ENCODE data around the gene FEN1. TPM values are rescaled to one million over a fixed set of nuclear protein-coding genes. Genes with fewer than 3 reads are reported as not detected.

Gene FEN1
- total RNA-seq, 1 donor from 2014 or later = 19.8 TPM

GRCh38 chr11:61820174-61820573 lies 27.5 kb downstream of the FEN1 start:
- TF ChIP-seq CTCF (IDR thresholded peaks at IDR 0.05) = no peak
- Mint-ChIP-seq H3K27ac (ENCODE audit: unreplicated experiment) (no peak overlapping the region), H3K4me3 (ENCODE audit: unreplicated experiment) (no peak overlapping the region), H3K9me3 (ENCODE audit: unreplicated experiment) (no peaks in the 10 kb centered on the region), H3K4me1 (ENCODE audit: unreplicated experiment) (peaks cover 9% of the 10 kb centered on the region), H3K36me3 (ENCODE audit: unreplicated experiment) (no peaks in the 10 kb centered on the region), H3K27me3 (ENCODE audit: unreplicated experiment) (no peaks in the 10 kb centered on the region)
- no peak for DNase-seq (ENCODE audit: extremely low spot score, unreplicated experiment)

GRCh38 chr11:61826930-61827570 lies 34.3 kb downstream of the FEN1 start:
- Mint-ChIP-seq H3K27ac (ENCODE audit: unreplicated experiment) (peak overlapping the region; percentile 84), H3K4me1 (ENCODE audit: unreplicated experiment) (peaks cover 37% of the 10 kb centered on the region), H3K9me3 (ENCODE audit: unreplicated experiment) (no peaks in the 10 kb centered on the region), H3K27me3 (ENCODE audit: unreplicated experiment) (no peaks in the 10 kb centered on the region), H3K4me3 (ENCODE audit: unreplicated experiment) (peak overlapping the region; percentile 91), H3K36me3 (ENCODE audit: unreplicated experiment) (peaks cover 1% of the 10 kb centered on the region)
- no peak for TF ChIP-seq CTCF (IDR thresholded peaks at IDR 0.05)
- no peak for DNase-seq (ENCODE audit: extremely low spot score, unreplicated experiment)

GRCh38 chr11:61827571-61828378 lies 35.1 kb downstream of the FEN1 start, which contains the start of gene FADS2:
Gene FADS2 (plus strand): TSS chr11:61828300. CDS start chr11:61828391, 91 bp downstream.
- DNase-seq (ENCODE audit: extremely low spot score, unreplicated experiment) = peak; percentile 95
- peak within 1 kb of the TSS; percentile 90 for H3K27ac Mint-ChIP-seq (ENCODE audit: unreplicated experiment)
- H3K4me3 Mint-ChIP-seq (ENCODE audit: unreplicated experiment) = peak within 1 kb of the TSS; percentile 91
- peaks cover 1% of the 10 kb centered on the region for H3K36me3 Mint-ChIP-seq (ENCODE audit: unreplicated experiment)
- no peaks in the 10 kb centered on the region for H3K27me3 Mint-ChIP-seq (ENCODE audit: unreplicated experiment)
- no peak for TF ChIP-seq CTCF (IDR thresholded peaks at IDR 0.05)
- H3K9me3 Mint-ChIP-seq (ENCODE audit: unreplicated experiment) = no peaks in the 10 kb centered on the region
- peaks cover 43% of the 10 kb centered on the region for H3K4me1 Mint-ChIP-seq (ENCODE audit: unreplicated experiment)

- Mint-ChIP-seq H3K27me3 (ENCODE audit: unreplicated experiment) (no peaks in the 10 kb centered on the region), H3K36me3 (ENCODE audit: unreplicated experiment) (peaks cover 1% of the 10 kb centered on the region), H3K4me1 (ENCODE audit: unreplicated experiment) (peaks cover 47% of the 10 kb centered on the region), H3K9me3 (ENCODE audit: unreplicated experiment) (no peaks in the 10 kb centered on the region), H3K27ac (ENCODE audit: unreplicated experiment) (peak overlapping the region; percentile 90), H3K4me3 (ENCODE audit: unreplicated experiment) (peak overlapping the region; percentile 91)
- TF ChIP-seq CTCF (IDR thresholded peaks at IDR 0.05) = no peak
- DNase-seq (ENCODE audit: extremely low spot score, unreplicated experiment) = no peak
Measured at GRCh38 chr11:61828379-61828628, 35.6 kb downstream of the FEN1 start.

- Mint-ChIP-seq H3K4me3 (ENCODE audit: unreplicated experiment) (peak overlapping the region; percentile 91), H3K36me3 (ENCODE audit: unreplicated experiment) (peaks cover 1% of the 10 kb centered on the region), H3K9me3 (ENCODE audit: unreplicated experiment) (no peaks in the 10 kb centered on the region), H3K4me1 (ENCODE audit: unreplicated experiment) (peaks cover 52% of the 10 kb centered on the region), H3K27ac (ENCODE audit: unreplicated experiment) (peak overlapping the region; percentile 90), H3K27me3 (ENCODE audit: unreplicated experiment) (no peaks in the 10 kb centered on the region)
- peak; percentile 54 for TF ChIP-seq CTCF (IDR thresholded peaks at IDR 0.05)
- no peak for DNase-seq (ENCODE audit: extremely low spot score, unreplicated experiment)
Measured at GRCh38 chr11:61828629-61829407, 36.1 kb downstream of the FEN1 start.
